MM.1S (cell line): ENCODE results near the gene EIF5AL1.

ENCODE experiments used
- DNase-seq: peaks from one replicate; pipeline ENCODE4 v3.0.0-alpha.2; 2015
- H2AFZ ChIP-seq: fragments of 300-600 bp; sonication (generic); 2 replicates; pipeline ENCODE4 v1.6.0; 2016; ENCODE audit warnings: antibody characterized with exemption, low read length
- H3F3A ChIP-seq: fragments of 300-600 bp; sonication (generic); 2 replicates; pipeline ENCODE4 v1.6.1; 2016; ENCODE audit warnings: mild to moderate bottlenecking, antibody characterized with exemption, low read length, moderate library complexity, mixed read lengths; ENCODE audit not compliant: insufficient read depth
- H3K27ac ChIP-seq: fragments of 300-600 bp; sonication (generic); 2 replicates; pipeline ENCODE4 v1.5.1; 2016; ENCODE audit warnings: mild to moderate bottlenecking, low read length
- H3K27me3 ChIP-seq: fragments of 300-600 bp; sonication (generic); replicated peaks from 2 replicates; pipeline ENCODE4 v1.6.0; 2016; ENCODE audit warnings: low read length; ENCODE audit not compliant: insufficient read depth
- H3K36me3 ChIP-seq: fragments of 300-600 bp; sonication (generic); replicated peaks from 2 replicates; pipeline ENCODE4 v1.6.1; 2016; ENCODE audit warnings: mild to moderate bottlenecking, low read length, mixed read lengths; ENCODE audit not compliant: insufficient read depth
- H3K4me1 ChIP-seq: fragments of 300-600 bp; sonication (generic); 2 replicates; pipeline ENCODE4 v1.6.1; 2016; ENCODE audit warnings: low read length, mixed read lengths
- H3K4me2 ChIP-seq: fragments of 300-600 bp; sonication (generic); 2 replicates; pipeline ENCODE4 v1.6.0; 2016; ENCODE audit warnings: low read depth, low read length
- H3K4me3 ChIP-seq: fragments of 300-600 bp; sonication (generic); 2 replicates; pipeline ENCODE4 v1.5.1; 2016; ENCODE audit warnings: low read length, mixed read lengths
- H3K79me2 ChIP-seq: fragments of 300-600 bp; sonication (generic); 2 replicates; pipeline ENCODE4 v1.6.1; 2016; ENCODE audit warnings: mixed run types, low read length, mixed read lengths
- H3K9ac ChIP-seq: fragments of 300-600 bp; sonication (generic); 2 replicates; pipeline ENCODE4 v1.6.1; 2016; ENCODE audit warnings: low read length, mixed read lengths
- H3K9me2 ChIP-seq: fragments of 300-600 bp; sonication (generic); replicated peaks from 2 replicates; pipeline ENCODE4 v1.6.1; 2016; ENCODE audit warnings: mild to moderate bottlenecking, low read length, mixed read lengths; ENCODE audit not compliant: insufficient read depth
- H3K9me3 ChIP-seq: fragments of 300-600 bp; sonication (generic); replicated peaks from 2 replicates; pipeline ENCODE4 v1.6.1; 2016; ENCODE audit warnings: mild to moderate bottlenecking, low read length, mixed read lengths; ENCODE audit not compliant: insufficient read depth
- H4K20me1 ChIP-seq: fragments of 300-600 bp; sonication (generic); 2 replicates; pipeline ENCODE4 v1.6.1; 2016; ENCODE audit warnings: mild to moderate bottlenecking, low read length, moderate library complexity, mixed read lengths; ENCODE audit not compliant: insufficient read depth
- EZH2 ChIP-seq: fragments of 300-600 bp; sonication (generic); optimal IDR thresholded peaks from 2 replicates; pipeline ENCODE3; 2017; ENCODE audit warnings: low read depth, mild to moderate bottlenecking, antibody characterized with exemption, low read length, mixed read lengths
- EZH2phosphoT487 ChIP-seq: fragments of 300-600 bp; sonication (generic); IDR thresholded peaks from 2 replicates; pipeline ENCODE4 v1.6.1; 2018; ENCODE audit warnings: antibody characterized with exemption, low read length
- TF ChIP-seq, protein P1 (sequence below): fragments of 300-600 bp; sonication (generic); IDR thresholded peaks from 2 replicates; pipeline ENCODE4 v1.5.1; 2016; ENCODE audit warnings: antibody characterized with exemption, low read length, mixed read lengths

Gene EIF5AL1

DNA sequence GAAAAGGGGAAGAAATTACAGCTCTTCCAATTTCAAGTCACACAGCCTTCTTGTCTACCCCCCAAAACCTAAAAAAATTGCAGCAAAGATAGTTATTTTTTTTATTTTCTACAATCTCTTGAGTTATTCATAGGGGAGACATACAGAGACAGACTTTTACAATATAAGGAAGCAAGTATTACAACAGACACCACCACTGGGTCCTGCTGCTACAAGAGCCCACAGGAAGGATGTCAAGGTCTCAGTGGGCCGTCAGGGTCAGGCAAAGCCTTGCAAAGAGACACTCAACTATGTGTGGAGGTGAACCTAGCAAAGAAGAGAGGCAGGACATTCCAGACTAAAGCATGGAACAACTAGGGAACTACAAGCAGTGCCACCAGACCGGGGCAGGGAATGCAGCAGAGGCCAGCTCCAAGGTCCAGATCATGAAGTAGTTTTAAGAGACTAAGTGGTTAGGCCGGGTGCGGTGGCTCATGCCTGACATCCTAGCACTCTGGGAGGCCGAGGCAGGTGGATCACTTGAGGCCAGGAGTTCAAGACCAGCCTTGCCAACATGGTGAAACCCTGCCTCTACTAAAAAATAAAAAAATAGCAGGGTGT, 38.7 kb upstream of the EIF5AL1 start:
- no peaks in the 10 kb centered on the region for H3K4me1 ChIP-seq
- H3K9ac ChIP-seq = no peak overlapping the region
- no peak overlapping the region for H3K4me2 ChIP-seq
- no peaks in the 10 kb centered on the region for H3K79me2 ChIP-seq
- no peaks in the 10 kb centered on the region for H4K20me1 ChIP-seq
- H3K36me3 ChIP-seq = no peaks in the 10 kb centered on the region
- TF ChIP-seq, protein P1, sequence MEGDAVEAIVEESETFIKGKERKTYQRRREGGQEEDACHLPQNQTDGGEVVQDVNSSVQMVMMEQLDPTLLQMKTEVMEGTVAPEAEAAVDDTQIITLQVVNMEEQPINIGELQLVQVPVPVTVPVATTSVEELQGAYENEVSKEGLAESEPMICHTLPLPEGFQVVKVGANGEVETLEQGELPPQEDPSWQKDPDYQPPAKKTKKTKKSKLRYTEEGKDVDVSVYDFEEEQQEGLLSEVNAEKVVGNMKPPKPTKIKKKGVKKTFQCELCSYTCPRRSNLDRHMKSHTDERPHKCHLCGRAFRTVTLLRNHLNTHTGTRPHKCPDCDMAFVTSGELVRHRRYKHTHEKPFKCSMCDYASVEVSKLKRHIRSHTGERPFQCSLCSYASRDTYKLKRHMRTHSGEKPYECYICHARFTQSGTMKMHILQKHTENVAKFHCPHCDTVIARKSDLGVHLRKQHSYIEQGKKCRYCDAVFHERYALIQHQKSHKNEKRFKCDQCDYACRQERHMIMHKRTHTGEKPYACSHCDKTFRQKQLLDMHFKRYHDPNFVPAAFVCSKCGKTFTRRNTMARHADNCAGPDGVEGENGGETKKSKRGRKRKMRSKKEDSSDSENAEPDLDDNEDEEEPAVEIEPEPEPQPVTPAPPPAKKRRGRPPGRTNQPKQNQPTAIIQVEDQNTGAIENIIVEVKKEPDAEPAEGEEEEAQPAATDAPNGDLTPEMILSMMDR = no peak
- TF ChIP-seq EZH2phosphoT487 (no peak), EZH2 (no peak)
- no peak overlapping the region for H3K27ac ChIP-seq
- no peaks in the 10 kb centered on the region for H3K9me3 ChIP-seq
- H2AFZ ChIP-seq = no peak overlapping the region
- H3K9me2 ChIP-seq = no peaks in the 10 kb centered on the region
- H3K4me3 ChIP-seq = no peak overlapping the region
- no peaks in the 10 kb centered on the region for H3K27me3 ChIP-seq
- DNase-seq = no peak
- H3F3A ChIP-seq = no peaks in the 10 kb centered on the region

- H3K9ac ChIP-seq = no peak overlapping the region
- H3K9me2 ChIP-seq = no peaks in the 10 kb centered on the region
- H3K4me3 ChIP-seq = no peak overlapping the region
- no peaks in the 10 kb centered on the region for H4K20me1 ChIP-seq
- TF ChIP-seq EZH2 = no peak
- no peak for TF ChIP-seq EZH2phosphoT487
- TF ChIP-seq, protein P1 = no peak
- no peaks in the 10 kb centered on the region for H3K4me1 ChIP-seq
- no peak for DNase-seq
- H3K27ac ChIP-seq = no peak overlapping the region
- no peaks in the 10 kb centered on the region for H3F3A ChIP-seq
- H2AFZ ChIP-seq = no peak overlapping the region
- no peak overlapping the region for H3K4me2 ChIP-seq
- no peaks in the 10 kb centered on the region for H3K9me3 ChIP-seq
- no peaks in the 10 kb centered on the region for H3K36me3 ChIP-seq
- no peaks in the 10 kb centered on the region for H3K79me2 ChIP-seq
- H3K27me3 ChIP-seq = no peaks in the 10 kb centered on the region
Measured at GRCh38 chr10:79475119-79475653, 37.1 kb upstream of the EIF5AL1 start.

DNA sequence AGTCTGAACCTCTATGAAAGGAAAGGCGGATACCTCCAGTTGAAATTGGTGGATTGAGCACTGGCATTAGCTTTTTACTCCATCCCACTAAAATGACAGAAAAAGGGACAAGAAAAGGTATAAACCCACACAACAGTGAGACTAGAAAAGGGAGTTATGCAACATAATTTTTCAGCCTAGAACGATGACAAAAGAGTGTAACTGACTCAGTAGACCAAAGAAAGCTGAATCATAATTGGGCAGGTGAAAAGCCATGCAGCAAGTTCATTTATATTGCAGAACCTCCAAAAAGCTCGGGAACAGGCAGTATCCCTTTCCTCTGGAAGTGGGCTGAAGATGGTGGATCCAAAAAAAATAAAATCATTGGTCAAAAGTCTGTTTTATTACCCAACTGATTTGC, 36.5 kb upstream of the EIF5AL1 start:
- no peak overlapping the region for H3K27ac ChIP-seq
- H2AFZ ChIP-seq = no peak overlapping the region
- no peaks in the 10 kb centered on the region for H3K9me3 ChIP-seq
- H3K9me2 ChIP-seq = no peaks in the 10 kb centered on the region
- no peaks in the 10 kb centered on the region for H3K4me1 ChIP-seq
- DNase-seq = no peak
- no peaks in the 10 kb centered on the region for H3K36me3 ChIP-seq
- no peaks in the 10 kb centered on the region for H3F3A ChIP-seq
- H3K4me2 ChIP-seq = no peak overlapping the region
- H3K4me3 ChIP-seq = no peak overlapping the region
- H3K79me2 ChIP-seq = no peaks in the 10 kb centered on the region
- no peaks in the 10 kb centered on the region for H3K27me3 ChIP-seq
- no peak overlapping the region for H3K9ac ChIP-seq
- TF ChIP-seq, protein P1 = no peak
- no peak for TF ChIP-seq EZH2phosphoT487
- no peak for TF ChIP-seq EZH2
- no peaks in the 10 kb centered on the region for H4K20me1 ChIP-seq
